ENCODE data around the gene LIG1.

Gene LIG1

GRCh38 chr19:48182434-48182833 lies 12.3 kb upstream of the LIG1 start:
- no peak for DNase-seq (ENCODE audit: low read depth in 2 of 2)

GRCh38 chr19:48181505-48181904 lies 11.4 kb upstream of the LIG1 start:
- DNase-seq (ENCODE audit: low read depth in 2 of 2) = no peak

GRCh38 chr19:48176226-48176625 lies 6.1 kb upstream of the LIG1 start:
- DNase-seq (ENCODE audit: low read depth in 2 of 2) = no peak

- no peak for DNase-seq (ENCODE audit: low read depth in 2 of 2)
These were observed 5.4 kb upstream of the LIG1 start for GRCh38 chr19:48175578-48175977.

GRCh38 chr19:48174445-48175030 lies 4.4 kb upstream of the LIG1 start:
- DNase-seq (ENCODE audit: low read depth in 2 of 2) = no peak

GRCh38 chr19:48171710-48172109 lies 1.6 kb upstream of the LIG1 start:
- no peak for DNase-seq (ENCODE audit: low read depth in 2 of 2)

- no peak for DNase-seq (ENCODE audit: low read depth in 2 of 2)
These were observed 738 bp upstream of the LIG1 start for GRCh38 chr19:48170817-48171347.

GRCh38 chr19:48169578-48169938 lies 586 bp downstream of the LIG1 start:
- peak; percentile 86 to 87 for DNase-seq (ENCODE audit: low read depth in 2 of 2)

- no peak for DNase-seq (ENCODE audit: low read depth in 2 of 2)
These were observed 1.5 kb downstream of the LIG1 start for GRCh38 chr19:48168689-48169088.

- DNase-seq (ENCODE audit: low read depth in 2 of 2) = no peak
These were observed 11.8 kb downstream of the LIG1 start for GRCh38 chr19:48158210-48158790.

GRCh38 chr19:48154003-48154402 lies 16.1 kb downstream of the LIG1 start:
- no peak for DNase-seq (ENCODE audit: low read depth in 2 of 2)

GRCh38 chr19:48152551-48152950 lies 17.6 kb downstream of the LIG1 start:
- DNase-seq (ENCODE audit: low read depth in 2 of 2) = peak; percentile 36 to 51

GRCh38 chr19:48149430-48149829 lies 20.7 kb downstream of the LIG1 start:
- no peak for DNase-seq (ENCODE audit: low read depth in 2 of 2)

- no peak for DNase-seq (ENCODE audit: low read depth in 2 of 2)
These were observed 21.6 kb downstream of the LIG1 start for GRCh38 chr19:48148576-48148975.

GRCh38 chr19:48147597-48148175 lies 22.5 kb downstream of the LIG1 start:
- no peak for DNase-seq (ENCODE audit: low read depth in 2 of 2)

- DNase-seq (ENCODE audit: low read depth in 2 of 2) = no peak
These were observed 31.1 kb downstream of the LIG1 start for GRCh38 chr19:48139053-48139452.

GRCh38 chr19:48137411-48137810 lies 32.7 kb downstream of the LIG1 start:
- DNase-seq (ENCODE audit: low read depth in 2 of 2) = no peak

GRCh38 chr19:48136547-48136946 lies 33.6 kb downstream of the LIG1 start:
- no peak for DNase-seq (ENCODE audit: low read depth in 2 of 2)

GRCh38 chr19:48135411-48135810 lies 34.7 kb downstream of the LIG1 start:
- peak in 1 of 2 donors; percentile 13 for DNase-seq (ENCODE audit: low read depth in 2 of 2)

- DNase-seq (ENCODE audit: low read depth in 2 of 2) = no peak
These were observed 37.0 kb downstream of the LIG1 start for GRCh38 chr19:48133094-48133493.

- no peak for DNase-seq (ENCODE audit: low read depth in 2 of 2)
These were observed 42.6 kb downstream of the LIG1 start for GRCh38 chr19:48127561-48127960.

GRCh38 chr19:48123907-48124651 lies 46.1 kb downstream of the LIG1 start:
- DNase-seq (ENCODE audit: low read depth in 2 of 2) = peak; percentile 44 to 46

GRCh38 chr19:48122421-48122820 lies 47.7 kb downstream of the LIG1 start:
- no peak for DNase-seq (ENCODE audit: low read depth in 2 of 2)

All from stimulated activated CD8-positive, alpha-beta memory T cell treated with anti-CD3 and anti-CD28 coated beads, Interleukin-2, amount 100 ng/mL, for 48 hours (primary cell).